Thyroid gland (tissue), 4 donors: Measurements from ENCODE around the gene AFG3L2.

ENCODE experiments used
- POLR2A ChIP-seq, 2 donors: fragments of 450-650 bp; IDR thresholded peaks; one replicate each; pipeline ENCODE4 v1.6.1; 2017; ENCODE audit warnings: antibody characterized with exemption in 2 of 2, mild to moderate bottlenecking in 2 of 2, moderate library complexity in 1 of 2
- TF ChIP-seq, protein P1 (sequence below), 6 experiments: fragments of 200-600 bp in 3 of 6; fragments of 450-650 bp in 3 of 6; sonication (generic) in 3 of 6; IDR thresholded peaks; one replicate each; pipeline ENCODE4 v1.5.1; 2016 to 2019; ENCODE audit warnings: antibody characterized with exemption in 6 of 6, mild to moderate bottlenecking in 2 of 6, inconsistent platforms in 1 of 6, moderate library complexity in 1 of 6

DNA sequence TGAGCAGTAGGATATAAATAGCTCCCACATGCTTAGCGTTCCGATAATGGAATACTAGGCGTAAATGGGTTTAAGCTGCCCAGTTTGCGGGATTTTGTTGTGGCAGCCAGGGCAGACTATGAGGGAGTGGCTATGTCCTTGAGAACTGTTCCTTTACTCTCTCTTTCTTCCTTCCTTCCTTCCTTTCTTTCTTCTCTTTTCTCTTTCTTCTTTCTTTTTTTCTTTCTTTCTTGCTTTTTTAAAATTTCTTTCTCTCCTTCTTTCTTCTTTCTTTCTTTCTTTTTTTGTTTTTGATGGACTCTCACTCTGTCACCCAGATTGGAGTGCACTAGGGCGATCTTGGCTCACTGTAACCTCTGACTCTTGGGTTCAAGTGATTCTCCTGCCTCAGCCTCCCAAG lies 21.6 kb upstream of the AFG3L2 start:
- TF ChIP-seq, protein P1, sequence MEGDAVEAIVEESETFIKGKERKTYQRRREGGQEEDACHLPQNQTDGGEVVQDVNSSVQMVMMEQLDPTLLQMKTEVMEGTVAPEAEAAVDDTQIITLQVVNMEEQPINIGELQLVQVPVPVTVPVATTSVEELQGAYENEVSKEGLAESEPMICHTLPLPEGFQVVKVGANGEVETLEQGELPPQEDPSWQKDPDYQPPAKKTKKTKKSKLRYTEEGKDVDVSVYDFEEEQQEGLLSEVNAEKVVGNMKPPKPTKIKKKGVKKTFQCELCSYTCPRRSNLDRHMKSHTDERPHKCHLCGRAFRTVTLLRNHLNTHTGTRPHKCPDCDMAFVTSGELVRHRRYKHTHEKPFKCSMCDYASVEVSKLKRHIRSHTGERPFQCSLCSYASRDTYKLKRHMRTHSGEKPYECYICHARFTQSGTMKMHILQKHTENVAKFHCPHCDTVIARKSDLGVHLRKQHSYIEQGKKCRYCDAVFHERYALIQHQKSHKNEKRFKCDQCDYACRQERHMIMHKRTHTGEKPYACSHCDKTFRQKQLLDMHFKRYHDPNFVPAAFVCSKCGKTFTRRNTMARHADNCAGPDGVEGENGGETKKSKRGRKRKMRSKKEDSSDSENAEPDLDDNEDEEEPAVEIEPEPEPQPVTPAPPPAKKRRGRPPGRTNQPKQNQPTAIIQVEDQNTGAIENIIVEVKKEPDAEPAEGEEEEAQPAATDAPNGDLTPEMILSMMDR (IDR thresholded peaks at IDR 0.05) = no peak
- TF ChIP-seq POLR2A (IDR thresholded peaks at IDR 0.05) = no peak
